Measurements from ENCODE around the gene CDC42EP1.
"Not testable (repeated sequence)": the region's sequence is repeated elsewhere in the genome, so short reads cannot be mapped to it uniquely, and the experiment has no call there.

CDC42EP1 gene

GRCh38 chr22:37546437-37547250, 13.6 kb upstream of the CDC42EP1 start:
- H3K4me3 ChIP-seq (ENCODE audit: low read length) = no peak overlapping the region
- TF ChIP-seq CTCF (IDR thresholded peaks at IDR 0.05; ENCODE audit: insufficient read depth, low read depth, low read length, missing control alignments) = no peak
- DNase-seq (ENCODE audit: low read depth) = no peak

- no peak overlapping the region for H3K4me3 ChIP-seq (ENCODE audit: low read length)
- no peak for TF ChIP-seq CTCF (IDR thresholded peaks at IDR 0.05; ENCODE audit: insufficient read depth, low read depth, low read length, missing control alignments)
- no peak for DNase-seq (ENCODE audit: low read depth)
Observed at GRCh38 chr22:37547251-37547741, 13.0 kb upstream of the CDC42EP1 start.

- no peak for TF ChIP-seq CTCF (IDR thresholded peaks at IDR 0.05; ENCODE audit: insufficient read depth, low read depth, low read length, missing control alignments)
- no peak for DNase-seq (ENCODE audit: low read depth)
- H3K4me3 ChIP-seq (ENCODE audit: low read length) = no peak overlapping the region
Observed at GRCh38 chr22:37549704-37550059, 10.6 kb upstream of the CDC42EP1 start.

- H3K4me3 ChIP-seq (ENCODE audit: low read length); DNase-seq (ENCODE audit: low read depth): not testable (repeated sequence)
Observed at GRCh38 chr22:37550921-37551320, 9.4 kb upstream of the CDC42EP1 start.

- no peak for DNase-seq (ENCODE audit: low read depth)
- no peak for TF ChIP-seq CTCF (IDR thresholded peaks at IDR 0.05; ENCODE audit: insufficient read depth, low read depth, low read length, missing control alignments)
- H3K4me3 ChIP-seq (ENCODE audit: low read length) = no peak overlapping the region
Observed at GRCh38 chr22:37551981-37552380, 8.3 kb upstream of the CDC42EP1 start.

GRCh38 chr22:37552524-37553163, 7.6 kb upstream of the CDC42EP1 start:
- peak; percentile 63 for DNase-seq (ENCODE audit: low read depth)
- H3K4me3 ChIP-seq (ENCODE audit: low read length) = no peak overlapping the region
- TF ChIP-seq CTCF (IDR thresholded peaks at IDR 0.05; ENCODE audit: insufficient read depth, low read depth, low read length, missing control alignments) = no peak

GRCh38 chr22:37553725-37554124, 6.6 kb upstream of the CDC42EP1 start:
- DNase-seq (ENCODE audit: low read depth) = no peak
- TF ChIP-seq CTCF (IDR thresholded peaks at IDR 0.05; ENCODE audit: insufficient read depth, low read depth, low read length, missing control alignments) = no peak
- no peak overlapping the region for H3K4me3 ChIP-seq (ENCODE audit: low read length)

Data from epithelial cell of esophagus (primary cell).